ENCODE results near the gene TAF1C.

DNA sequence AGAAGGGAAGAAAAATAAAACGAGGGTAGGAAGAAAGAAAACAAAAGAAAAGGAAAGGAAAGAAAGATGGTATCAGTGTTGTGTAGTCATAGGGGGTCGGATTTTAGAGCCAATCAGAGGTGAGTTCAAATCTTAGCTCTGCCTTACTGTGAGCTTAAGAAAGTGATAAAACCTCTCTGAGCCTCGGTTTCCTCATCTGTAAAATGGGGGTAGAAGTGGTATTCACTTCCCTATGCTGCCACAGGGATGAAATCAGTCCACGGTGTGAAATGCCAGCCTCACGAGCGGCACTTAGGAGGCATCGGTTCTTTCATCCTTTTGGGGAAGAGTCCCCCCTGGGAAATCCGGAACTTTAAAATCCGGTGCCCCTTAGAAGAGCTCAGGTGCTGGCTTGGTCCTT lies 46.9 kb upstream of the TAF1C start:
- no peak for TF ChIP-seq CTCF (tag by site-specific recombination; IDR thresholded peaks at IDR 0.05)
- TF ChIP-seq, protein P1, sequence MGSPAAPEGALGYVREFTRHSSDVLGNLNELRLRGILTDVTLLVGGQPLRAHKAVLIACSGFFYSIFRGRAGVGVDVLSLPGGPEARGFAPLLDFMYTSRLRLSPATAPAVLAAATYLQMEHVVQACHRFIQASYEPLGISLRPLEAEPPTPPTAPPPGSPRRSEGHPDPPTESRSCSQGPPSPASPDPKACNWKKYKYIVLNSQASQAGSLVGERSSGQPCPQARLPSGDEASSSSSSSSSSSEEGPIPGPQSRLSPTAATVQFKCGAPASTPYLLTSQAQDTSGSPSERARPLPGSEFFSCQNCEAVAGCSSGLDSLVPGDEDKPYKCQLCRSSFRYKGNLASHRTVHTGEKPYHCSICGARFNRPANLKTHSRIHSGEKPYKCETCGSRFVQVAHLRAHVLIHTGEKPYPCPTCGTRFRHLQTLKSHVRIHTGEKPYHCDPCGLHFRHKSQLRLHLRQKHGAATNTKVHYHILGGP (tag by site-specific recombination; IDR thresholded peaks at IDR 0.05) = no peak
- no peak for TF ChIP-seq HIC1 (tag by site-specific recombination; IDR thresholded peaks at IDR 0.05)
- no peak for TF ChIP-seq ZSCAN5A (tag by site-specific recombination; IDR thresholded peaks at IDR 0.05)
- TF ChIP-seq ZNF830 (tag by site-specific recombination; IDR thresholded peaks at IDR 0.05; ENCODE audit: low read depth) = no peak
- no peak for TF ChIP-seq ZSCAN23 (tag by site-specific recombination; IDR thresholded peaks at IDR 0.05)
- no peak for TF ChIP-seq ZNF24 (tag by site-specific recombination; IDR thresholded peaks at IDR 0.05)
- no peak for TF ChIP-seq YY1 (tag by site-specific recombination; IDR thresholded peaks at IDR 0.05)
- no peak for TF ChIP-seq RBAK (tag by site-specific recombination; IDR thresholded peaks at IDR 0.05)
- TF ChIP-seq ZNF670 (tag by site-specific recombination; IDR thresholded peaks at IDR 0.05; ENCODE audit: low read depth) = no peak
- TF ChIP-seq ZNF530 (tag by site-specific recombination; IDR thresholded peaks at IDR 0.05; ENCODE audit: low read depth) = no peak
